Uterus (tissue), 4 donors: ENCODE data around the gene MRPL52. TPM values are rescaled to one million over a fixed set of nuclear protein-coding genes. Genes with fewer than 3 reads are reported as not detected.
"Not testable (repeated sequence)": the region's sequence is repeated elsewhere in the genome, so short reads cannot be mapped to it uniquely, and the experiment has no call there.

ENCODE experiments used
- DNase-seq, 2 donors: peaks; one replicate each; pipeline ENCODE4 v3.0.0-alpha.2; 2019 to 2020
- H3K27ac ChIP-seq, 2 donors: fragments of 200-600 bp; sonication (generic); 1 replicate in 1 of 2; 2 replicates in 1 of 2; pipeline ENCODE4 v1.5.1; 2016 to 2018
- H3K27me3 ChIP-seq, 2 donors: fragments of 200-600 bp; sonication (generic); one replicate each; pipeline ENCODE4 v1.5.1; 2018 to 2019; ENCODE audit warnings: control low read depth in 1 of 2
- H3K36me3 ChIP-seq, 2 donors: fragments of 200-600 bp; sonication (generic); one replicate each; pipeline ENCODE4 v1.5.1; 2019; ENCODE audit warnings: control low read depth in 1 of 2
- H3K4me1 ChIP-seq, 2 donors: fragments of 200-600 bp; sonication (generic); one replicate each; pipeline ENCODE4 v1.5.1; 2018 to 2019; ENCODE audit warnings: control low read depth in 1 of 2
- H3K4me3 ChIP-seq, 2 donors: fragments of 200-600 bp; sonication (generic); 1 replicate in 1 of 2; 2 replicates in 1 of 2; pipeline ENCODE4 v1.5.1; 2018 to 2019; ENCODE audit warnings: mild to moderate bottlenecking in 1 of 2
- H3K9me3 ChIP-seq, 2 donors: fragments of 200-600 bp; sonication (generic); one replicate each; pipeline ENCODE4 v1.5.1; 2019; ENCODE audit warnings: control low read depth in 1 of 2
- POLR2A ChIP-seq, 2 donors: fragments of 450-650 bp; IDR thresholded peaks; one replicate each; pipeline ENCODE4 v1.6.1; 2016; ENCODE audit warnings: antibody characterized with exemption in 2 of 2, mild to moderate bottlenecking in 1 of 2, moderate library complexity in 1 of 2
- intact Hi-C: fragments of 100-400 bp; cut with DNase I; formaldehyde crosslinking; loops from one replicate; pipeline ENCODE4 v1.15.1; 2023; ENCODE audit warnings: low total_unique reads
- total RNA-seq, 4 donors: library from RNA; depleted of rRNA in 3 of 4; stranded (reverse); fragments of >200 nt in 3 of 4; gene quantifications; one replicate each; pipeline versions ENCODE4 v1.1.0 to v1.2.4, GENCODE V29; 2014 to 2023
- TF ChIP-seq, protein P1 (sequence below), 4 experiments: fragments of 200-600 bp in 2 of 4; fragments of 450-650 bp in 2 of 4; sonication (generic) in 2 of 4; IDR thresholded peaks; one replicate each; pipeline ENCODE4 v1.5.1; 2016 to 2019; ENCODE audit warnings: antibody characterized with exemption in 4 of 4, mild to moderate bottlenecking in 2 of 4, moderate library complexity in 1 of 4
- donor health status: DM: yes; HTN: yes; CAD: no.

The MRPL52 gene
- total RNA-seq, 4 donors from 2014 or later = 14.3 to 255 (median 35.3) TPM

DNA sequence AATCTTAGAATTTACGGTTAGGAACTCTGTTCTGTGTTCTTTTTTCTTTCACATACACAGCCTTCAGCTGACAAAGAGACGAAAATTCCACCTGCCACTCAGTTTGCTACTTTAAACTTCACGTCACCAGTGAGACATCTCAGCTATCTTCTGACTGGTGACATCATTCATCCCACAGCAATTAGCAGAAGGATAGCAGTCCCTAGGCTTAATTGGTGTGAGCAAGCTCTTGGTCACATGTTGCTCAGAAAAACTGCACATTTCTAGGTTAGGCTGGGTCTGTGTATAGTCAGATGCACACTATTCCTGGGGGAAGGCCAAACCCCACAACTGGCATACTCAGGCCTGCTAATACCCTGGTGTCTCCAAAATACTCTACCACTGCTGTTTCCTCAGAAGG, 38.4 kb upstream of the MRPL52 start:
- no peaks in the 10 kb centered on the region for H3K36me3 ChIP-seq

DNA sequence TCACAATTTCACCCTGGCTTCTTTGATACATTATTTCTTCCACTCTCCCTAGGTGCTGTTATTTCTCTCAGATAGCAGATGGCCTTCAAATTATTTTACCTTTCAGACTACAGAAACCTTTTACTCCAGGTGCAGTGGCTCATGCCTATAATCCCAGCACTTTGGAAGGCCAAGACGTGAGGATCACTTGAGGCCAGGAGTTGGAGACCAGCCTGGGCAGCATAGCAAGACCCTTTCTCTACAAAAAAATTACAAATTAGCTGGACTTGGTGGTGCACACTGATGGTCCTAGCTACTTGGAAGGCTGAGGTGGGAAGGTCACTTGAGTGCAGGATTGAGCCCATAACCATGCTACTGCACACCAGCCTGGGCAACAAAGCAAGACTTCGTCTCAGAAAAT, 37.5 kb upstream of the MRPL52 start:
- intact Hi-C loops = no loop called here
- H3K4me1 ChIP-seq = no peaks in the 10 kb centered on the region
- no peaks in the 10 kb centered on the region for H3K36me3 ChIP-seq
- TF ChIP-seq POLR2A (IDR thresholded peaks at IDR 0.05) = no peak
- TF ChIP-seq, protein P1, sequence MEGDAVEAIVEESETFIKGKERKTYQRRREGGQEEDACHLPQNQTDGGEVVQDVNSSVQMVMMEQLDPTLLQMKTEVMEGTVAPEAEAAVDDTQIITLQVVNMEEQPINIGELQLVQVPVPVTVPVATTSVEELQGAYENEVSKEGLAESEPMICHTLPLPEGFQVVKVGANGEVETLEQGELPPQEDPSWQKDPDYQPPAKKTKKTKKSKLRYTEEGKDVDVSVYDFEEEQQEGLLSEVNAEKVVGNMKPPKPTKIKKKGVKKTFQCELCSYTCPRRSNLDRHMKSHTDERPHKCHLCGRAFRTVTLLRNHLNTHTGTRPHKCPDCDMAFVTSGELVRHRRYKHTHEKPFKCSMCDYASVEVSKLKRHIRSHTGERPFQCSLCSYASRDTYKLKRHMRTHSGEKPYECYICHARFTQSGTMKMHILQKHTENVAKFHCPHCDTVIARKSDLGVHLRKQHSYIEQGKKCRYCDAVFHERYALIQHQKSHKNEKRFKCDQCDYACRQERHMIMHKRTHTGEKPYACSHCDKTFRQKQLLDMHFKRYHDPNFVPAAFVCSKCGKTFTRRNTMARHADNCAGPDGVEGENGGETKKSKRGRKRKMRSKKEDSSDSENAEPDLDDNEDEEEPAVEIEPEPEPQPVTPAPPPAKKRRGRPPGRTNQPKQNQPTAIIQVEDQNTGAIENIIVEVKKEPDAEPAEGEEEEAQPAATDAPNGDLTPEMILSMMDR (IDR thresholded peaks at IDR 0.05) = no peak
- H3K27ac ChIP-seq = no peak overlapping the region
- no peaks in the 10 kb centered on the region for H3K27me3 ChIP-seq
- H3K4me3 ChIP-seq = no peak overlapping the region
- no peak for DNase-seq
- no peaks in the 10 kb centered on the region for H3K9me3 ChIP-seq

More for the DNA sequence above, 38.4 kb upstream of the MRPL52 start:
- Histone ChIP-seq H3K9me3 (no peaks in the 10 kb centered on the region), H3K4me3 (no peak overlapping the region), H3K27me3 (no peaks in the 10 kb centered on the region), H3K4me1 (no peaks in the 10 kb centered on the region), H3K27ac (no peak overlapping the region)
- TF ChIP-seq, protein P1 (IDR thresholded peaks at IDR 0.05) = no peak
- no peak for TF ChIP-seq POLR2A (IDR thresholded peaks at IDR 0.05)
- intact Hi-C loops = no loop called here
- DNase-seq = no peak

DNA sequence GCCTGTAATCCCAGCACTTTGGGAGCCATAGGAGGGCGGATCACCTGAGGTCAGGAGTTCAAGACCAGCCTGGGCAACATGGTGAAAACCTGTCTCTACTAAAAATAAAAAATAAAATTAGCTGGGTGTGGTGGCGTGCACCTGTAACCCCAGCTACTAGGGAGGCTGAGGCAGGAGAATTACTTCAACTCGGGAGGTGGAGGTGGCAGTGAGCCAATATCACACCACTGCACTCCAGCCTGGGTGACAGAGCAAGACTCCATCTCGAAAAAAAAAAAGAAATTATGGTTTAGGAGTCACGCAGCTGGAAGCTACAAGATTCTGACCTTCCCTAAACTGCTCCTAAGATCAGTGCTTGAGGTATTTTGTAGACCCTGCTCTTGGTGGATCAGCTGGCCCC, 36.1 kb upstream of the MRPL52 start:
- not testable (repeated sequence) for H3K4me1 ChIP-seq

DNA sequence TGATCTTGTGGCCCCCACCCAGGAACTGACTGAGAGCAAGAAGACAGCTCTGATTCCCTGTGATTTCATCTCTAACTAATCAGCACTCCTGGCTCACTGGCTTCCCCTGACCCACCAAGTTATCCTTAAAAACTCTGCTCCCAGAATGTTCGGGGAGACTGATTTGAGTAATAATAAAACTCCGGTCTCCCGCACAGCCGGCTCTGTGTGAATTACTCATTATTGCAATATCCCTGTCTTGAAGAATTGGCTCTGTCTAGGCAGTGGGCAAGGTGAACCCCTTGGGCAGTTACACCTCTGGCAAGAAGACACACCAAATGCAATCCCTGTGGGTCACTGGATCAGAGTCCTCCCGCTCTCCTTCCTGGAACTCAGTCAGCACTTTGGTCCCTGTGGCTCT, 35.7 kb upstream of the MRPL52 start:
- no peaks in the 10 kb centered on the region for H3K27me3 ChIP-seq
- H3K36me3 ChIP-seq = no peaks in the 10 kb centered on the region
- intact Hi-C loops = no loop called here

More for the DNA sequence above, 36.1 kb upstream of the MRPL52 start:
- H3K4me3 ChIP-seq, H3K27me3 ChIP-seq, intact Hi-C loops, H3K9me3 ChIP-seq, DNase-seq, H3K36me3 ChIP-seq, H3K27ac ChIP-seq: not testable (repeated sequence)

DNA sequence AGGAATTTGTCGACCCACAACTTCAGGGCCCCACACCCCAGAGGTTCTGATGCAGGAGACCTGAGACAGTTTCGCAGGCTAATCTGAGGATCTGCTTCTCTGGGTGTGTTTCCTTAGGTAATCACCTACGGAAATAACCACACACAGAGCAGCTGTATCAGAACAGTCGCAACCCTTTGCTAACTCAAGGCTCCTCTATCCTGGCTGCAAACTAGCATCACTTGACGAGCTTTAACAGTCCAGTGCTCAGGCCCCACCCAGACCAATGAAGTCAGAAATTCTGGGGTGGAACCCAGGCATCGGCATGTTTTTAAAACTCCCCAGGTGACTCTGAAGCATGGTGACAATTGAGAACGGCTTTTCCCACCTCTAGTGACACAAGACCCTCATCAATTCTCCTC, 35.1 kb upstream of the MRPL52 start:
- intact Hi-C loops = no loop called here
- Histone ChIP-seq H3K9me3 (no peaks in the 10 kb centered on the region), H3K4me3 (no peak overlapping the region), H3K36me3 (no peaks in the 10 kb centered on the region), H3K27me3 (no peaks in the 10 kb centered on the region), H3K27ac (no peak overlapping the region), H3K4me1 (no peaks in the 10 kb centered on the region)
- TF ChIP-seq POLR2A (IDR thresholded peaks at IDR 0.05) = no peak
- DNase-seq = no peak

More for the DNA sequence above, 35.7 kb upstream of the MRPL52 start:
- DNase-seq = no peak
- Histone ChIP-seq H3K27ac (no peak overlapping the region), H3K4me3 (no peak overlapping the region), H3K4me1 (no peaks in the 10 kb centered on the region), H3K9me3 (no peaks in the 10 kb centered on the region)
- no peak for TF ChIP-seq POLR2A (IDR thresholded peaks at IDR 0.05)
- TF ChIP-seq, protein P1 (IDR thresholded peaks at IDR 0.05) = no peak

DNA sequence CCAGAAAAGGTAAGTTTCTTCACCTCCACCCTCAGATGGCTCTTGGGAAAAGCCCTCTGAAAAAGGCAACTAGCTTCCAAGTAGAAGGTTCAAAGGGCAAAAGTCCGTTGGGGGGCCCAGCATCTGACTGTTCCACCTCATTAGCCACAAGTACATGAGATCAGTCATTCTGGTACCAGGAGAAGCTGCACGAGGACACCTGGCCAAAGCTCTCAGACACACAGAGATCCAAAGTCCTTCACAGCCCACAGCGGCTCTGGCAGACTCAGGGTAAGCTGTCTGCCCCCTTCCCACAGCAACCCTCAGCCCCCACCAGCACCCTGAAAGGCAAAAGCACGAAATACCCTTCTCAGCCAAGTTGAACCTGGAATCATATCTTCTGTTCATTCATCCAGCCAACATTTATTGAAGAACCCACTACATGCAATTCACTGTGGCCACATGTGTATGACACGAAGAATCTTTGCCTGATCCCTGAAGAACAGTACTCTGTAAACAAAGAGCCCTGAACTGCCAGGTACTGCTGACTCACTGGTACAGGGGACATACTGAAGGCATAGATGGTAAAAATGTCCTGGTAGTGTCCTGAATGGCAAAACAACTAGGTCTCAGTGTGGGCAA, 33.5 kb upstream of the MRPL52 start:
- TF ChIP-seq, protein P1 (IDR thresholded peaks at IDR 0.05) = no peak
- TF ChIP-seq POLR2A (IDR thresholded peaks at IDR 0.05) = no peak
- intact Hi-C loops = no loop called here
- Histone ChIP-seq H3K4me3 (no peak overlapping the region), H3K4me1 (no peaks in the 10 kb centered on the region), H3K36me3 (no peaks in the 10 kb centered on the region), H3K9me3 (no peaks in the 10 kb centered on the region), H3K27ac (no peak overlapping the region), H3K27me3 (no peaks in the 10 kb centered on the region)
- DNase-seq = no peak
